GM23248 (cell line): ENCODE data around the gene ENTPD8. TPM values are rescaled to one million over a fixed set of nuclear protein-coding genes. Genes with fewer than 3 reads are reported as not detected.

Experiments used
- DNase-seq: peaks from one replicate; pipeline ENCODE4 v3.0.0-alpha.2; 2015
- H2AFZ ChIP-seq: fragments of 200-600 bp; sonication (generic); 2 replicates; pipeline ENCODE4 v1.6.1; 2016; ENCODE audit warnings: antibody characterized with exemption
- H3F3A ChIP-seq: fragments of 200-600 bp; sonication (generic); 2 replicates; pipeline ENCODE4 v1.6.1; 2016; ENCODE audit warnings: mild to moderate bottlenecking, antibody characterized with exemption, mixed run types; ENCODE audit not compliant: insufficient read depth
- H3K27ac ChIP-seq: fragments of 200-600 bp; sonication (generic); 2 replicates; pipeline ENCODE4 v1.5.1; 2016; ENCODE audit warnings: mild to moderate bottlenecking
- H3K27me3 ChIP-seq: fragments of 200-600 bp; sonication (generic); replicated peaks from 2 replicates; pipeline ENCODE4 v1.6.1; 2016; ENCODE audit warnings: mild to moderate bottlenecking; ENCODE audit not compliant: insufficient read depth
- H3K36me3 ChIP-seq: fragments of 200-600 bp; sonication (generic); 2 replicates; pipeline ENCODE4 v1.6.1; 2016; ENCODE audit warnings: low read depth, mild to moderate bottlenecking
- H3K4me1 ChIP-seq: fragments of 200-600 bp; sonication (generic); 2 replicates; pipeline ENCODE4 v1.6.1; 2016; ENCODE audit warnings: mild to moderate bottlenecking; ENCODE audit not compliant: insufficient read depth
- H3K4me2 ChIP-seq: fragments of 200-600 bp; sonication (generic); one replicate; pipeline ENCODE4 v1.6.1; 2016; ENCODE audit warnings: mild to moderate bottlenecking; ENCODE audit not compliant: unreplicated experiment
- H3K4me3 ChIP-seq: fragments of 200-600 bp; sonication (generic); 2 replicates; pipeline ENCODE4 v1.5.1; 2016; ENCODE audit warnings: mild to moderate bottlenecking
- H3K79me2 ChIP-seq: fragments of 200-600 bp; sonication (generic); 2 replicates; pipeline ENCODE4 v1.6.1; 2016; ENCODE audit warnings: mild to moderate bottlenecking; ENCODE audit not compliant: insufficient read depth
- H3K9ac ChIP-seq: fragments of 200-600 bp; sonication (generic); 2 replicates; pipeline ENCODE4 v1.6.1; 2016; ENCODE audit warnings: mild to moderate bottlenecking
- H3K9me2 ChIP-seq: fragments of 200-600 bp; sonication (generic); 2 replicates; pipeline ENCODE4 v1.6.1; 2016; ENCODE audit warnings: mixed run types, mild to moderate bottlenecking, moderate library complexity; ENCODE audit not compliant: insufficient read depth
- H3K9me3 ChIP-seq: fragments of 200-600 bp; sonication (generic); one replicate; pipeline ENCODE4 v1.6.1; 2017; ENCODE audit warnings: low read depth
- H4K20me1 ChIP-seq: fragments of 200-600 bp; sonication (generic); 2 replicates; pipeline ENCODE4 v1.6.0; 2016; ENCODE audit not compliant: insufficient read depth
- EZH2 ChIP-seq: fragments of 200-600 bp; sonication (generic); IDR thresholded peaks from 2 replicates; pipeline ENCODE4 v1.6.1; 2018; ENCODE audit warnings: antibody characterized with exemption, mild to moderate bottlenecking; ENCODE audit not compliant: insufficient read depth, poor library complexity, severe bottlenecking
- EZH2phosphoT487 ChIP-seq: fragments of 200-600 bp; sonication (generic); IDR thresholded peaks from 2 replicates; pipeline ENCODE4 v1.6.1; 2018; ENCODE audit warnings: antibody characterized with exemption, moderate library complexity, mild to moderate bottlenecking, low read depth; ENCODE audit not compliant: insufficient read depth
- WGBS, 2 experiments: methylation state at CpG; one replicate each; pipeline ENCODE4 v1.1.6; 2015 to 2017; ENCODE audit warnings: low lambda C conversion rate in 2 of 2, low coverage in 1 of 2; ENCODE audit errors: missing lambda C conversion rate in 2 of 2; 5-methylcytosine and 5-hydroxymethylcytosine counted together
- in situ Hi-C: fragments of 300-500 bp; cut with MboI; formaldehyde crosslinking; loops from 2 replicates; pipeline ENCODE4 v1.15.0; 2020
- polyA plus RNA-seq: library from polyadenylated mRNA; unstranded; fragments of >200 nt; fragmentation: Nextera tagmentation; extraction: Ambion mirVana; gene quantifications from 2 replicates; pipeline ENCODE4 v1.2.1, GENCODE V29; 2016
- total RNA-seq: library from RNA; depleted of rRNA; stranded (reverse); fragments of >200 nt; shearing (Covaris generic); gene quantifications from 2 replicates; pipeline ENCODE4 v1.2.3, GENCODE V29; 2014

Gene ENTPD8
- total and polyA plus RNA-seq, 2 experiments from 2014 or later: not detected

GRCh38 chr9:137487454-137488326 lies 46.5 kb upstream of the ENTPD8 start:
- Histone ChIP-seq H3F3A (no peaks in the 10 kb centered on the region), H3K36me3 (no peaks in the 10 kb centered on the region), H3K79me2 (no peaks in the 10 kb centered on the region), H3K9me2 (no peaks in the 10 kb centered on the region), H4K20me1 (no peaks in the 10 kb centered on the region), H3K4me2 (no peak overlapping the region), H3K4me3 (no peak overlapping the region), H3K4me1 (no peaks in the 10 kb centered on the region), H3K27ac (no peak overlapping the region), H3K9me3 (no peaks in the 10 kb centered on the region), H2AFZ (no peak overlapping the region), H3K9ac (no peak overlapping the region), H3K27me3 (no peaks in the 10 kb centered on the region)
- no peak for DNase-seq
- in situ Hi-C loops: no loop called here
- 89 to 90% methylated on average over 37 to 41 of the region's 41 CpGs for WGBS, 2 experiments
- TF ChIP-seq EZH2 (no peak), EZH2phosphoT487 (no peak)

DNA sequence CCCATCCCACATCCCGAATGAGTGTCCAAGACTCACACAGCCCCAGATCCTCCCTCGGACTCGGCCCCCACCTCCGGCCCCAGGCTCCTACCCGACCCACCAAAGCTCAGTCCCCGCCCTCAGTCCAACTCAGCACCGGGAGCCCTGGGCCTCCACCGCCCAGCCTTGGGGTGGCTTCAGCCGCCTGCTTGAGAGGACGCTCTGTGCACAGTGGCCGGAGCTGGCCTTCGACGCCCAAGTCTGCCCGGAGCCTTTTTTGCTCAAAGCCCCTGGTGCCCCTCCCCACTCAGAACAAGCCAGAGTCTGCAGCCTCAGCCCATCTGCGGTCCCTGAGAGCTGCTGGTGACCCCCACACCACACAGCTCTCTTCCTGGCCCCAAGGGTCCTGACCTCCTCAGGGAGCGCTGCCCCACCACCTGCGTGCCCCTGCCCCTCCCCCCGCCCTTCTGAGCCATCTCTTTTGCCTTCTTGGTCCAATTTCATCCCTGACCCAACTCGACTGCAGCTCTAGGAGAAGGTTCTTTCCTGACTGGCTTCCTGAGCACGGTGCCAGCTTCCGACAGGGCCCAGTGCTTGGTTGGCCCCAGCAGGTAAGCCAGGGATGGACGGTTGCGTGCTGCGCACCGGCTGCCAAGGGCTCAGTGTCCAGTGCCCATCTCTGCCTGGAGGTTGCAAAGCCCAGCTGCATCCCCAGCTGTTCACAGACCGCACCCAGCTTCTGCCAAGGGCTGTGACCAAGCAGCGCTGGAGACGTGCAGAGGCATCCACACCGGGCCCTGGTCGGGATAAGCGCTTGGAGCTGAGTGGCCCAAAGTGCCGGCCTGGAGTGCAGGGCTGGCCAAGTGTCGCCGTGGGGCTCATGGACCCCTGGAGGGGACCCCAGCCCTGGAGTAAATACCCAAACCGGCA lies 45.6 kb upstream of the ENTPD8 start:
- Histone ChIP-seq H3K9ac (no peak overlapping the region), H3K4me3 (no peak overlapping the region), H3K4me1 (no peaks in the 10 kb centered on the region), H3K79me2 (no peaks in the 10 kb centered on the region), H3K9me2 (no peaks in the 10 kb centered on the region), H3K27me3 (no peaks in the 10 kb centered on the region), H3F3A (no peaks in the 10 kb centered on the region), H3K9me3 (no peaks in the 10 kb centered on the region), H2AFZ (no peak overlapping the region), H3K36me3 (no peaks in the 10 kb centered on the region), H3K4me2 (no peak overlapping the region), H3K27ac (no peak overlapping the region), H4K20me1 (no peaks in the 10 kb centered on the region)
- WGBS, 2 experiments: 77 to 81% methylated on average over 28 to 35 of the region's 35 CpGs
- in situ Hi-C loops: no loop called here
- TF ChIP-seq EZH2phosphoT487 (no peak), EZH2 (no peak)
- DNase-seq: no peak

- no peak overlapping the region for H3K4me2 ChIP-seq
These were observed 45.0 kb upstream of the ENTPD8 start for GRCh38 chr9:137486141-137486490.

GRCh38 chr9:137485343-137486140 lies 44.4 kb upstream of the ENTPD8 start:
- Histone ChIP-seq H3K9me3 (no peaks in the 10 kb centered on the region), H3K9ac (no peak overlapping the region), H3K27me3 (no peaks in the 10 kb centered on the region), H2AFZ (no peak overlapping the region), H3K27ac (no peak overlapping the region), H3K79me2 (no peaks in the 10 kb centered on the region), H3K4me1 (no peaks in the 10 kb centered on the region), H3K4me2 (no peak overlapping the region), H3K36me3 (no peaks in the 10 kb centered on the region), H4K20me1 (no peaks in the 10 kb centered on the region), H3K4me3 (no peak overlapping the region), H3K9me2 (no peaks in the 10 kb centered on the region), H3F3A (no peaks in the 10 kb centered on the region)
- no peak for TF ChIP-seq EZH2phosphoT487
- TF ChIP-seq EZH2: no peak
- in situ Hi-C loops: no loop called here
- no peak for DNase-seq
- 77% methylated on average over 26 of the region's 26 CpGs for WGBS, 2 experiments

More at GRCh38 chr9:137486141-137486490, 45.0 kb upstream of the ENTPD8 start:
- Histone ChIP-seq H2AFZ (no peak overlapping the region), H3K27me3 (no peaks in the 10 kb centered on the region), H3K27ac (no peak overlapping the region), H3K9me2 (no peaks in the 10 kb centered on the region), H3K9ac (no peak overlapping the region), H3K9me3 (no peaks in the 10 kb centered on the region), H3K4me1 (no peaks in the 10 kb centered on the region), H4K20me1 (no peaks in the 10 kb centered on the region), H3K4me3 (no peak overlapping the region), H3F3A (no peaks in the 10 kb centered on the region), H3K36me3 (no peaks in the 10 kb centered on the region), H3K79me2 (no peaks in the 10 kb centered on the region)
- 89 to 93% methylated on average over 15 of the region's 15 CpGs for WGBS, 2 experiments
- in situ Hi-C loops: no loop called here
- no peak for DNase-seq
- TF ChIP-seq EZH2phosphoT487 (no peak), EZH2 (no peak)
